Vagina (tissue), 2 donors: ENCODE measurements around the gene TGFBRAP1.

ENCODE experiments used
- POLR2A ChIP-seq, 2 donors: fragments of 450-650 bp; IDR thresholded peaks; one replicate each; pipeline ENCODE4 v1.6.1; 2017; ENCODE audit warnings: antibody characterized with exemption in 2 of 2, mild to moderate bottlenecking in 2 of 2, moderate library complexity in 2 of 2
- TF ChIP-seq, protein P1 (sequence below), 3 experiments: fragments of 450-650 bp in 2 of 3; fragments of 200-600 bp in 1 of 3; sonication (generic) in 1 of 3; IDR thresholded peaks; one replicate each; pipeline ENCODE4 v1.5.1; 2017 to 2019; ENCODE audit warnings: antibody characterized with exemption in 3 of 3, mild to moderate bottlenecking in 2 of 3, moderate library complexity in 2 of 3

DNA sequence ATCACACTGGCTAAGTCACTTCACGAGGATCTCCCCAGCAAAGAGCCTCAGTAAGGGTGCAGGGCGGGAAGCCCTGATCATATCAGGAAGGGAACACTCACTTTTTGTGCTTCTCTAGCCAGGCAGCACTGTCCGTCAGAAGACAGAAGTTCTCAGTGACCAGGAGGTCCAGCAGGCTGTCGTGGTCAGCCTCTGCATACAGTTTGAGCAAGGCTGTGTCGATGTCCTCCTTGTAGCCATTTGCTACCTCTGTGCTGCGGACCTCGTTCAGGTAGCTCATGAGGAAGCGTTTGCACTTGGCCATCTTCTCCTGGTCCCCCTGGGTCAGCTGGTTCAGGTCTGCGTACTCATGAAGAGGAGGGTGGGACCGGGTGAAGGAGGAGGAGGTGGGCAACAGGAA is 49.3 kb downstream of the TGFBRAP1 start:
- TF ChIP-seq, protein P1, sequence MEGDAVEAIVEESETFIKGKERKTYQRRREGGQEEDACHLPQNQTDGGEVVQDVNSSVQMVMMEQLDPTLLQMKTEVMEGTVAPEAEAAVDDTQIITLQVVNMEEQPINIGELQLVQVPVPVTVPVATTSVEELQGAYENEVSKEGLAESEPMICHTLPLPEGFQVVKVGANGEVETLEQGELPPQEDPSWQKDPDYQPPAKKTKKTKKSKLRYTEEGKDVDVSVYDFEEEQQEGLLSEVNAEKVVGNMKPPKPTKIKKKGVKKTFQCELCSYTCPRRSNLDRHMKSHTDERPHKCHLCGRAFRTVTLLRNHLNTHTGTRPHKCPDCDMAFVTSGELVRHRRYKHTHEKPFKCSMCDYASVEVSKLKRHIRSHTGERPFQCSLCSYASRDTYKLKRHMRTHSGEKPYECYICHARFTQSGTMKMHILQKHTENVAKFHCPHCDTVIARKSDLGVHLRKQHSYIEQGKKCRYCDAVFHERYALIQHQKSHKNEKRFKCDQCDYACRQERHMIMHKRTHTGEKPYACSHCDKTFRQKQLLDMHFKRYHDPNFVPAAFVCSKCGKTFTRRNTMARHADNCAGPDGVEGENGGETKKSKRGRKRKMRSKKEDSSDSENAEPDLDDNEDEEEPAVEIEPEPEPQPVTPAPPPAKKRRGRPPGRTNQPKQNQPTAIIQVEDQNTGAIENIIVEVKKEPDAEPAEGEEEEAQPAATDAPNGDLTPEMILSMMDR (IDR thresholded peaks at IDR 0.05): no peak
- no peak for TF ChIP-seq POLR2A (IDR thresholded peaks at IDR 0.05)
